ENCODE data around the gene TMEM114.

TMEM114 gene

GRCh38 chr16:8589900-8590688, at the start of gene TMEM114:
TSS of gene TMEM114 (minus strand) at chr16:8590511. CDS start at chr16:8589838, 673 bp downstream.
- DNase-seq, result no peak

DNA sequence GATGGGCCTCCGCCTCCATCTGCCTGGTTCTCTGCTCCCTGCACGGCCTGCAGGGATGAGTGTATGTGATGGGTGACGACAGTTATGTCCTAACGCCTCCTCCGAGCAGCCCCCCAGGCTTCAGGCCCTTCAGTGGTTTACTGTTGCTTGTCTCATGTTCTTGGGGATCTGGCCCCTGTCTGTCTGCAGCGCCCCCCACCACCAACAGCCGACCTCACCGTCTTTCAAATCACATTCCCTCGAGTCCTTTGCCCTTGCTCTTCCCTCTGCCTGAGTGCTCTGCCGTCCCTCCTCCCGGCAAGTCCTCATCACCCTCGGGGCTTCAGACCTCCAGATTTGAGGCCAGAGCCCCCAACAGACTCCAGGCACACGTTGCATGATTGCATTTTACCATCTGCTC, 49.4 kb upstream of the TMEM114 start:
- DNase-seq, result no peak

- DNase-seq, result no peak
These were observed 44.9 kb upstream of the TMEM114 start for GRCh38 chr16:8634991-8635736.

- peak; percentile 75 for DNase-seq
These were observed 42.4 kb upstream of the TMEM114 start for GRCh38 chr16:8632675-8633182.

DNA sequence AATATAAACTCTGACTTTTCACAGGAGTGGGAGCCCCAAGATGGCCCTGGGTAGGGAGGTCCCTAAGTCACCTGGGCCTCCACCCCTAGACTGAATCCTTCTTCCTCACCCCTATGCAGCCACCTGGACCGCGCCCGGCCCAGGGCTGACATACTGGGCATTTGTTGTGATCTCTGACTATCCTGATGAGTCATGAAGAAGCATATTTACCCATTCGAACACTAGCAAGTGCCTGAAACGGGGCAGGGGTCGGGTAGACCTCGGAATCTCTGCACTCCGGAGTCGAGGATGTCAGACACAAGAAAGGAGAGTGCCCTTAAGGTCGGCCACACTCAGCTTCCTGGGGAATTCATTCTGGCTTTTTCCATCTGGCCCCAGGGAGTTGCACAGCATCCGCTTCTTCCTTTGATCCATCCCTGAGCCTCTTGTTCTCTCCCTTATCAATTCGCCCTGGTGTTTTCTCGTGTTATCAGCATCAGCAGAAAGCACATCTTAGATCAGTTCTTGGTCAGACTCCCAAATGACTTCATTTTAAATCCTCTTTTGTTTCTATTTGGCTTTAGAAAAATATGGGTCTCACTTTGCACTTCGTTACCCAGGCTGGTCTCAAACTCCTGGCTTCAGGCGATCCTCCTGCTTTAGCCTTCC, 41.6 kb upstream of the TMEM114 start:
- DNase-seq, result no peak

GRCh38 chr16:8631373-8631772, 41.1 kb upstream of the TMEM114 start:
- no peak for DNase-seq

DNA sequence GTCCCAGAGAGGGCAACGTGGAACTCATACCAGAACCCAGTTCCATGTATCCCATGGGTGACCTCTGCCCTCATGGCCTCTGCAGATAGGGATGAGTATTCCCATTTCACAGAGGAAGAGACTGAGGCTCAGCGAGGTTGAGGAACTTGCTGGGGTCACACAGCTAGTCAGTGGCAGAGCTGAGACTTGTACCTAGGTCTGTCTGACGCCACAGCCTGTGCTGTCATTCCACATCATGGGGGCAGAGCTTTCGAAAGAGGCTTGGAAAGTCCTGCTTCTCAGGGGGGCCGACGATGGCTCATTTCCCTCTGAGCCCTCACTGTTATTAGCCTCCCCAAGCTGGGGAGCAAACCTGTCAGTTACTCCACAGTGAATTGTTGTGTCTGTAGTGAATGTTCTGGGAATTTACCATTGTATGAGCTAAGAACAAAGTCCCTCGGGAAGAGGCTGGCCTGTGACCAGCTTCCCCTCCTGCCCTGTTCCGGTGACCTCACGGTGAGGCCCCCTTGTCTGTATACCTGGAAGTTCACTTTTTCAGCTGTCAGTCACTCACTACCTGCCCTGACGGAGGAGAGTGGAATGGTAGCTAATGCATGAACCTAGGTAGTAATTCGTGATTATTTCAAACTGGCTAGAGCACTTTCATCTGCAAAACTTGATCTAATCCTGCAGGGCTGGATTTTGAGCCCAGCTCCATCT, 40.1 kb upstream of the TMEM114 start:
- DNase-seq, result no peak

DNA sequence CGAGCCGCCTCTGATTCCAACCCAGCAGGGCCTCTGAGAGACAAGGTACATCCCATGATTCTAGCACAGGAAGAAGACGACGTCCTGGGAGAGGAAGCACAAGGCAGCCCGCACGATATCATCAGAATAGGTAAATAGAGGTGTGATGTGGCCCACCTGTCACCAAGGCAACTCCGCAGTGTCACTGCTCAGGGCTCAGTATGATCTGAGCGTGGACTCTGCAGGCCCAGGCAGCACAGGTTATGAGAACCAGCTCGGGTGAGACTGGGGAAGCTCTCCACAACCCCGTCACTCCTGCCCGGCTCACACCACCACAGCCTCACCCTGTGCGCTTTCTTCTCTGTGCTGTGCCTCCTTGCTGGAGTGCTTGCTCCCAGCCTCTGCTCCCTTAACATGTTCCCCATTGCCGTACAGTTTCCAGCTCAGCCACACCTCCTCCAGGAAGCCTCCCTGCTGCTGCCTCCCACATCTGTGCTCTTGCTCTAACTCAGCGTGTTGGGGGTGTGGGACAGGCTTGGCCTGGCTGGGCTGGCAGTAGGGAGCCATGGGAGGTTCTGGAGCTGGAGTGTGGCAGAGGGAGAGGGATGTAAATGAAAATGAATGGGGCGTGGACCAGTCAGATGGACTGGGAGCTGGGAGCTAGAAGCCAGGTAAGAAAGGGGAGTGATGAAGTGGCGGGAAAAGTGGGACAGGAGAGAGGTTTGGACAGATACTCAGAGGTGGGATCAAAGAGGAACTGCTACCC, 38.8 kb upstream of the TMEM114 start:
- DNase-seq, result no peak

DNA sequence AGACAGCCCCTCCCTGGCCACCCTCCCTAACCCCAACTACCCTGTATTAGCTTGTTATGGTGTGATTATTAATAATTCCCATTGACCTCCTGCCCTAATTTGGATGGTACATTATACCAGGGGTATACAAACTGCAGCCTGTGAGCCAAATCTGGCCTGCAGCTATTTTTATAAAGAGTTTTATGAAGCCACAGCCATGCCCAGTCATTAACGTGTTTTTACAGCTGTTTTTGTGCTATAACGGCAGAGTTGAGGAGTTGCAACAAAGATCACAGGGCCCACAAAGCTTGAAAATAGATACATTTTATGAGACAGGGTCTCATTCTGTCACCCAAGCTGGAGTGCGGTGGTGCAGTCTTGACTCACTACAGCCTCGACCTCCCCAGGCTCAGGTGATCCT, 37.1 kb upstream of the TMEM114 start:
- DNase-seq, result no peak

DNA sequence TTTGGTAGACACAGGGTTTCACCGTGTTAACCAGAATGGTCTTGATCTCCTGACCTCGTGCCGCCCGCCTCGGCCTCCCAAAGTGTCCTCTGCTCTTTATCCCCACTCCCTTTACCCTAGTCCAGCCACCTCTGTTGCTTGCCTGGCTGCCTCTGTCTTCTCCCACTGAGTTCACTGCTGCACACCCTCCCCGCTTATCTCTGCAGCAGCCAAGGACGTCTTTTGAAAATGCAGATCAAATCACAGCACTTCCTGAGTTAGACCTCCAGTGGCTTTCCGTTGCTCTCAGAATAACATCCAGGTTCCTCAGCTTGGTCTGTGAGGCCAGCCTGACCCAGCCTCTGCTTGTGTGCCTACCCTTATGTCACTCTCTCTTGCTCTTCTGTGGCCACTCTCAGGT, 36.6 kb upstream of the TMEM114 start:
- DNase-seq, result no peak

DNA sequence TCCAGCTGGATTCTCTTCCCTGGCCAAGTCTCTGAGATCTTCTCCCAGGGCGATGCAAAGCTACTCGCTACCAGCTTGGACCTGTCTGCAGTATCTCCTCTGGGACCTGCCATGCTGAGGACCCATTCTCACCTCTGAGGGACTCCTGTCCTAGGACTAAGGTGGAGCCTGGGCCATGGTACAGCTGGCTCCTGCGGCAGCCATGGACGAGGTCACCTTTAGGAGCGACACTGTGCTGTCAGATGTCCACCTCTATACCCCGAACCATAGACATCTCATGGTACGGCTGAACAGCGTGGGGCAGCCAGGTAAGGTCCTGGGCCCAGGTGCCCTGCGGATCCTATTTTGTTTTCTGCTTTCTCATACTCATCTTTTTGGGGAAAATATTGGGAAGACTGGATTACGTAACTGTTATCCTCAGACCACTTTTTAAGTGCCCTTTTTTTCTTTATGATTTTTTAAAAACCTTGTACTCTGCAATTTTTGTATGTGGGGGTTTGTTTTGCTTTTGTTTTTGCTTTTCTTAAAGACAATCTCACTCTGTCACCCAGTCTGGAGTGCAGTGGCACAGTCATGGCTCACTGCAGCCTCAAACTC, 35.3 kb upstream of the TMEM114 start:
- no peak for DNase-seq

DNA sequence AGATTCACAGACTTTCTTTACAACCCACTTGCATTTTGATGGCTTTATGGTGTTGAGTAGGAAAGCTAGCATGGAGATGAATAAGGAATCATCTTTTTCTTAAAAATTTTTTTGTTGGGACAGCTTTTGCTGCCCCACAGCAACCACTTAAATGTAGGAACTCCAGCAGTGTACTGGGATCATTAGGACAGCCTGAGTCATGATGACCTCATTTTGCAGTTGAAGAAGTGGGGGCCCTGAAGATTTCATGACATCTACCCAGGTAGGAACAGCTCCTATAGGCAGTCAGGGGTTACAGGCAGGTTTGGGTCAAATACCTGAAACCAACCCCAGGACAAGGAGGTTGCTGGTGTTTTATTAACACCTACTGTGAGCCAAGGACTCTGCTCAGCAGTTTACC, 33.3 kb upstream of the TMEM114 start:
- no peak for DNase-seq

GRCh38 chr16:8622315-8622656, 32.0 kb upstream of the TMEM114 start:
- no peak for DNase-seq

DNA sequence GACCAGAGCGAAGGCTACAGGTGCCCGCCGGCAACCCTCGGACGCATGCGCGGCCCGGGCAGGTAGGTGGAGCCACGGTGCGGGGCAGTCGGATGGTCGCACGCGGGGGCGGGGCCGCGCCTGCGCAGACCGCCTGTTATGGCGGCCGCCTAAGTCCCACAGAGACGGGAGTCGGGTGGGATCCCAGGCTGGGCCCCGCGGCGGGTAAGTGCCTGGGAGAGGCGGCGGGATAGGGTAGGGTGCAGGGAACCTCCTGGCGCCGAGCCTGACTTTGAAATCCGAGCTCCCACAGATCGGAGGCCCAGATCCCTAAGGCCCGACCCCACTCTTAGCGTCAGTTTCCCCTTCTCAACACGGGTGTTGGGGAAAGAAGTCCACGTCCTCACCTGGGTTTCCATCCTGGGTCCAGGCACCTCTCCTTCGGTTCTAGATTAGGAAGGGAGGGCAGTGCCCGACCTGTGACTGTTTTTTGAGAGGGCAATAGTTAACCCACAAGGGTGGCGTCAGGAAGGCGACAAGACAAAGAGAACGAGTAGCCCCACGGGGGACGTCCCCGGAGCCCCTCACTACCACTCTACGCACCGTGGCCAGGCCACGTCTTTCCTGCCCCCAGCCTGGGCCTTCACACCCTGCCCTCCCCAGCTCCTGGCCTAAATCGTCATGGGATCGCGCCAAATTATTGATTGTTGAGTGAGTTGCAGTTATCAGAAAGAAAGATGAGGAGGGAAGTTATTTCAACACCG, 31.4 kb upstream of the TMEM114 start, which contains the start of gene METTL22:
METTL22 (plus strand) TSS at position 127 of the 743 bp plus-strand sequence. CDS start 3,968 bp downstream, outside the sequence.
- peak; percentile 91 for DNase-seq

GRCh38 chr16:8621222-8621571, 30.9 kb upstream of the TMEM114 start:
- no peak for DNase-seq

GRCh38 chr16:8620535-8620934, 30.2 kb upstream of the TMEM114 start:
- DNase-seq, result no peak

DNA sequence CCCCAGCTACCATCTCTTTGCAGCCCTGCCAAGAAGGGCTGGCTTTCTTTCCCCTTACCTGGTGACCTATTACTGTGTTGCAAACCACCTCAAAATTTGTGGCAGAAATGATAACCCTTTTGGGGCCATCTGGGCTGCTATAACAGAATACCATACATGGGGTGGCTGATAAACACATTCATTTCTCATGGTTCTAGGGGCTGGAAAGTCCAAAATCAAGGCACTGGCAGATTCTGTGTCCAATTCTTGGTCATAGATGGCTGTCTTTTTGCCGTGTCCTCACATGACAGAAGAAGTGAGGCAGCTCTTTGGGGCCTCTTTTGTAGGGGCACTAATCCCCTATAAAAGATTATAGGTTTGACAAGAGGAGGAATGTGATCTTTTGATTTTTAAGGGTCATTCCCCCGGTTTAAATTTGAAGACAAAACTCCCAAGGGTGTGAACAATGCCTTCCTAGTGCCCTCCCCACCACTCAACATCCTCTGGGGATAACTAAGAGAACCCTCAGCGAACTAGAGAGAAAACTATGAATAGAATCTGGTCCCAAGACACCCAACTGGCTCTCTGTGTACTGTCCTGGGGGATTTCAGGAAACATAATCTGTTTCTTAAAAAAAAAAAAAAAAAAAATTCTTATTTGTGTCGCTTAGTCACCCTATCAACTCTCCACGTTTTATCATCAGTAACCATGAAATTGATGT, 29.5 kb upstream of the TMEM114 start:
- DNase-seq, result no peak

DNA sequence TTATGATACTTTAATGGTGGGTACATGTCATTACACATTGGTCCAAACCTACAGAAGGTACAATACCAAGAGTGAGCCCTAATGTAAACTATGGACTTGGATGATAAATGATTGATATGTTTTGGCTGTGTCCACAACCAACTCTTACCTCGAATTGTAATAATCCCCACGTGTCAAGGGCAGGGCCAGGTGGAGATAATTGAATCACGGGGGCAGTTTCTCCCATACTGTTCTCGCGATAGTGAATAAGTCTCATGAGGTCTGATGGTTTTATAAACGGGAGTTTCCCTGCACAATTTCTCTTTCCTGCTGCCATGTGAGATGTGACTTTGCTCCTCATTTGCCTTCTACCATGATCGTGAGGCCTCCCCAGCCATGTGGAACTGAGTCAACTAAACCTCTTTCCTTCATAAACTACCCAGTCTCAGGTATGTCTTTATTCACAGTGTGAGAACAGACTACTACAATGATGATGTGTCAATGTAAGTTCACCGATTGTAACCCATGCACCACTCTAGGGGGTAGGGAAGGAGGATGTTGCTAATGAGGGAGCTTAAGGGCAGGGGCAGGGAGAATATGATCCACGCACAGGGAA, 24.2 kb upstream of the TMEM114 start:
- DNase-seq, result no peak

DNA sequence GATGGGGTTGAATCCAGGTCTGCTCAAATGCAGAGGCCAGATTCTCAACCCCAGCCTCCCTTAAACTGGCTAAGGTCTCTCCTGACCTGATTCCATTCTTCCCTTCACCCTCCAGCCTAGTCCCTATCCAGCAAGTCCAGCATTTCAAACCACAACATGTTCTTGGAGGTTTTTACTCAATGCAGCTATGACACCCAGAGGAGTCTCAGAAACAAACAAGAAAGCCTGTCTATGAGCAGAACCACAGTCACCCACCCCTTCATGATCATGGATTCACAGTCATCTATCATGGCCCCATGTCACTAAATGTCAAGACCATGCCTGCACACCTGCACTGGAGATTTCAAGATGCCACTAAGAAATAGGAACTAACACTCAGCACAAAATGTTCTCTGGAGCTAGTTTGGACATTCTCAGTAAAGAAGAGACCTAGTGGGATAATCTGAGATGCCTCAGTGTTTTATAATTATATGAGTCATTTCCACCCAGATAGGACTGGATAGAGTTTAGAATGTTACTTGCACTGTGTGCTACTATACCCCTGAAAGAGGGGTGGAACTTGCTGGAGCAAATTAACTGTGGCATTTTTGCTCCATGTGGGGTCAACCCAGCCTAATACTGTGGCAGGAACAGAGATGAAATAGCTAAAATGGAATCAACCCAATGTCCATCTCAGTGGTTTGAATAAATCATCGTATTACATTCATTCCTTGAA, 21.7 kb upstream of the TMEM114 start:
- no peak for DNase-seq

All from CD4-positive, alpha-beta T cell treated with Interferon gamma for 1 hour (primary cell).